ENCODE results near the gene LILRB1. TPM values are rescaled to one million over a fixed set of nuclear protein-coding genes. Genes with fewer than 3 reads are reported as not detected.
A peak's percentile ranks its signal among the peaks of the same experiment; 100 is the strongest.
"Not testable (repeated sequence)": the region's sequence is repeated elsewhere in the genome, so short reads cannot be mapped to it uniquely, and the experiment has no call there.

LILRB1 gene
- polyA plus RNA-seq, 3 donors: 27.2 to 317 (median 60.6) TPM

- Histone ChIP-seq H3K4me2 (replicated peaks; ENCODE audit: extremely low read depth, low read length, poor library complexity, severe bottlenecking) (no peak overlapping the region), H3K27me3 (ENCODE audit: control insufficient read depth in 2 of 2, insufficient read depth in 2 of 2, low read length in 2 of 2) (no peaks in the 10 kb centered on the region), H4K20me1 (ENCODE audit: insufficient read depth, low read length) (peaks cover 9% of the 10 kb centered on the region), H3K4me1 (ENCODE audit: control insufficient read depth in 1 of 2, insufficient read depth in 2 of 2, low read length in 2 of 2) (peaks cover 30 to 49% of the 10 kb centered on the region in 2 donors), H2AFZ (ENCODE audit: insufficient read depth, low read depth, low read length, poor library complexity, severe bottlenecking) (no peak overlapping the region), H3K36me3 (replicated peaks in 1 of 2; ENCODE audit: control insufficient read depth in 1 of 2, insufficient read depth in 2 of 2, low read length in 2 of 2) (peaks cover 3 to 4% of the 10 kb centered on the region in 2 donors), H3K9me3 (replicated peaks in 1 of 2; ENCODE audit: control insufficient read depth in 1 of 2, insufficient read depth in 1 of 2, low read length in 2 of 2) (no peaks in the 10 kb centered on the region), H3K9ac (ENCODE audit: insufficient read depth, low read length, poor library complexity, severe bottlenecking) (no peak overlapping the region), H3K4me3 (replicated peaks in 1 of 3; ENCODE audit: low read depth in 2 of 3, low read length in 3 of 3) (no peak overlapping the region), H3K27ac (ENCODE audit: low read depth in 1 of 2, low read length in 2 of 2) (no peak overlapping the region), H3K79me2 (ENCODE audit: insufficient read depth, low read length) (peaks cover 13% of the 10 kb centered on the region)
- peaks cover 62% of the 10 kb centered on the region for H3K4me1 Mint-ChIP-seq
- TF ChIP-seq CTCF (IDR thresholded peaks at IDR 0.05): no peak
- intact Hi-C loops (cut with micrococcal nuclease): no loop called here
- H3K36me3 Mint-ChIP-seq: peaks cover 11 to 15% of the 10 kb centered on the region in 2 donors
- peaks cover 0 to 4% (median 0%) of the 10 kb centered on the region in 7 donors for H3K9me3 Mint-ChIP-seq
- no peak overlapping the region for H3K4me3 Mint-ChIP-seq
- peaks cover 0 to 6% (median 3%) of the 10 kb centered on the region in 3 donors for H3K27me3 Mint-ChIP-seq (ENCODE audit: low read depth in 3 of 3)
- H3K27ac Mint-ChIP-seq: peak overlapping the region in 1 of 7 donors; percentile 23
- DNase-seq: no peak
- WGBS (ENCODE audit: insufficient coverage): 93% methylated on average over 8 of the region's 8 CpGs
Observed at GRCh38 chr19:54626757-54627156, 3.5 kb upstream of the LILRB1 start.

- intact Hi-C loops (cut with micrococcal nuclease); H3K27ac Mint-ChIP-seq; H3K9me3 ChIP-seq (replicated peaks in 1 of 2; ENCODE audit: control insufficient read depth in 1 of 2, insufficient read depth in 1 of 2, low read length in 2 of 2); DNase-seq; H3K27ac ChIP-seq (ENCODE audit: low read depth in 1 of 2, low read length in 2 of 2); H3K9me3 Mint-ChIP-seq; H3K27me3 Mint-ChIP-seq (ENCODE audit: low read depth in 3 of 3); H3K27me3 ChIP-seq (ENCODE audit: control insufficient read depth in 2 of 2, insufficient read depth in 2 of 2, low read length in 2 of 2); H3K4me3 ChIP-seq (replicated peaks in 1 of 3; ENCODE audit: low read depth in 2 of 3, low read length in 3 of 3); H3K4me2 ChIP-seq (replicated peaks; ENCODE audit: extremely low read depth, low read length, poor library complexity, severe bottlenecking); H2AFZ ChIP-seq (ENCODE audit: insufficient read depth, low read depth, low read length, poor library complexity, severe bottlenecking); H3K9ac ChIP-seq (ENCODE audit: insufficient read depth, low read length, poor library complexity, severe bottlenecking); H3K4me3 Mint-ChIP-seq: not testable (repeated sequence)
- Mint-ChIP-seq H3K4me1 (peaks cover 67% of the 10 kb centered on the region), H3K36me3 (peaks cover 23 to 26% of the 10 kb centered on the region in 2 donors)
- H3K79me2 ChIP-seq (ENCODE audit: insufficient read depth, low read length): peaks cover 17% of the 10 kb centered on the region
- 95% methylated on average over 4 of the region's 4 CpGs for WGBS (ENCODE audit: insufficient coverage)
- H4K20me1 ChIP-seq (ENCODE audit: insufficient read depth, low read length): peaks cover 21% of the 10 kb centered on the region
- peaks cover 13 to 16% of the 10 kb centered on the region in 2 donors for H3K36me3 ChIP-seq (replicated peaks in 1 of 2; ENCODE audit: control insufficient read depth in 1 of 2, insufficient read depth in 2 of 2, low read length in 2 of 2)
- H3K4me1 ChIP-seq (ENCODE audit: control insufficient read depth in 1 of 2, insufficient read depth in 2 of 2, low read length in 2 of 2): peaks cover 40 to 61% of the 10 kb centered on the region in 2 donors
Observed at GRCh38 chr19:54627912-54628311, 2.4 kb upstream of the LILRB1 start.

Measured in CD14-positive monocyte (primary cell).